ENCODE measurements around the gene LENG1. TPM values are rescaled to one million over a fixed set of nuclear protein-coding genes. Genes with fewer than 3 reads are reported as not detected.

LENG1 gene
- total RNA-seq, 1 donor from 2014 or later = 2.7 TPM

GRCh38 chr19:54133957-54134590, 25.4 kb downstream of the LENG1 start:
- Histone ChIP-seq H3K9ac (no peak overlapping the region), H3K4me1 (peaks cover 6% of the 10 kb centered on the region), H3K36me3 (no peaks in the 10 kb centered on the region), H2AFZ (replicated peaks) (no peak overlapping the region), H4K20me1 (ENCODE audit: low read depth) (peaks cover 12% of the 10 kb centered on the region), H3F3A (ENCODE audit: low read depth) (peaks cover 19% of the 10 kb centered on the region), H3K4me2 (no peak overlapping the region), H3K79me2 (ENCODE audit: low read depth) (peaks cover 14% of the 10 kb centered on the region), H3K27ac (no peak overlapping the region), H3K27me3 (peaks cover 4% of the 10 kb centered on the region), H3K4me3 (no peak overlapping the region), H3K9me3 (ENCODE audit: low read depth) (no peaks in the 10 kb centered on the region)
- TF ChIP-seq EZH2phosphoT487 (IDR thresholded peaks at IDR 0.05) (no peak), CTCF (IDR thresholded peaks at IDR 0.05) (no peak), EZH2 (IDR thresholded peaks at IDR 0.05) (no peak)
- Mint-ChIP-seq H3K27ac (peak overlapping the region; percentile 79), H3K27me3 (ENCODE audit: insufficient read depth, low read depth) (peaks cover 13% of the 10 kb centered on the region), H3K9me3 (no peaks in the 10 kb centered on the region), H3K4me1 (peaks cover 21% of the 10 kb centered on the region), H3K4me3 (peak overlapping the region; percentile 45), H3K36me3 (peaks cover 6% of the 10 kb centered on the region)
- DNase-seq (ENCODE audit: low spot score) = no peak

- Mint-ChIP-seq H3K36me3 (peaks cover 5% of the 10 kb centered on the region), H3K9me3 (no peaks in the 10 kb centered on the region), H3K4me1 (peaks cover 16% of the 10 kb centered on the region), H3K4me3 (no peak overlapping the region), H3K27me3 (ENCODE audit: insufficient read depth, low read depth) (peaks cover 15% of the 10 kb centered on the region), H3K27ac (no peak overlapping the region)
- Histone ChIP-seq H2AFZ (replicated peaks) (no peak overlapping the region), H3K4me1 (no peaks in the 10 kb centered on the region), H3K27ac (no peak overlapping the region), H4K20me1 (ENCODE audit: low read depth) (peaks cover 5% of the 10 kb centered on the region), H3K4me2 (no peak overlapping the region), H3F3A (ENCODE audit: low read depth) (peaks cover 19% of the 10 kb centered on the region), H3K27me3 (peaks cover 4% of the 10 kb centered on the region), H3K9ac (no peak overlapping the region), H3K36me3 (no peaks in the 10 kb centered on the region), H3K79me2 (ENCODE audit: low read depth) (peaks cover 8% of the 10 kb centered on the region), H3K4me3 (no peak overlapping the region), H3K9me3 (ENCODE audit: low read depth) (no peaks in the 10 kb centered on the region)
- DNase-seq (ENCODE audit: low spot score) = peak; percentile 81
- TF ChIP-seq CTCF (IDR thresholded peaks at IDR 0.05) = no peak
- TF ChIP-seq EZH2 (IDR thresholded peaks at IDR 0.05) = no peak
- no peak for TF ChIP-seq EZH2phosphoT487 (IDR thresholded peaks at IDR 0.05)
These were observed 26.1 kb downstream of the LENG1 start for GRCh38 chr19:54133312-54133956.

DNA sequence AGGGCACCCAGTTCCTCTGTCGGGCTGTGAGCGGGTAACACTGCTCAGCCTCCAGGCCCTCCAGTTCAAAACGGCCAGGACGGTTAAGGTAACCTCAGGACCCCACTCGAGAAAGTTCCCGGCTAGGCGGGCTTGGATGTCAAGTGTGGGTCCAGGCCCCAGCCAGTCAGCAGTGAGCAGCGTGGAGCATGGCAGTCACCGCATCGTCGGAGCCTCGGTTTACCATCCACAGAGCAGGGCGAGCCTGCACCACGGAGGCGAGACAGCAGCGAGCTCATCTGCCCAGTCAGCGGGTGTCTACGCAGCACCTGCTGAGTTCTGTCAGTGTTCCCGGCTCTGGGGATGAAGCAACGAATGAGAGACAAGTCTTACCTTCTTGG, 29.9 kb downstream of the LENG1 start:
- no peak overlapping the region for H3K4me3 Mint-ChIP-seq
- Histone ChIP-seq H4K20me1 (ENCODE audit: low read depth) (no peaks in the 10 kb centered on the region), H3K4me2 (no peak overlapping the region), H3K4me1 (no peaks in the 10 kb centered on the region), H3K9ac (no peak overlapping the region), H3K9me3 (ENCODE audit: low read depth) (no peaks in the 10 kb centered on the region), H3K79me2 (ENCODE audit: low read depth) (no peaks in the 10 kb centered on the region), H3K4me3 (no peak overlapping the region), H3K36me3 (no peaks in the 10 kb centered on the region), H3F3A (ENCODE audit: low read depth) (peaks cover 4% of the 10 kb centered on the region), H2AFZ (replicated peaks) (no peak overlapping the region), H3K27ac (no peak overlapping the region), H3K27me3 (no peaks in the 10 kb centered on the region)
- no peak overlapping the region for H3K27ac Mint-ChIP-seq
- TF ChIP-seq CTCF (IDR thresholded peaks at IDR 0.05) = no peak
- TF ChIP-seq EZH2phosphoT487 (IDR thresholded peaks at IDR 0.05) = no peak
- TF ChIP-seq EZH2 (IDR thresholded peaks at IDR 0.05) = no peak
- H3K9me3 Mint-ChIP-seq = no peaks in the 10 kb centered on the region
- no peak for DNase-seq (ENCODE audit: low spot score)
- peaks cover 4% of the 10 kb centered on the region for H3K4me1 Mint-ChIP-seq
- H3K27me3 Mint-ChIP-seq (ENCODE audit: insufficient read depth, low read depth) = peaks cover 2% of the 10 kb centered on the region
- peaks cover 15% of the 10 kb centered on the region for H3K36me3 Mint-ChIP-seq
